Ascending aorta (tissue), 2 donors: ENCODE measurements around the gene TRIO. TPM values are rescaled to one million over a fixed set of nuclear protein-coding genes. Genes with fewer than 3 reads are reported as not detected.

Experiments used
- DNase-seq, 2 donors: peaks; one replicate each; pipeline ENCODE4 v3.0.0-alpha.2; 2019; ENCODE audit warnings: low spot score in 2 of 2
- H3K27ac ChIP-seq, 2 donors: fragments of 200-600 bp; sonication (generic); one replicate each; pipeline ENCODE4 v1.5.1; 2016 to 2017; ENCODE audit warnings: mild to moderate bottlenecking in 1 of 2
- H3K27me3 ChIP-seq: fragments of 200-600 bp; sonication (generic); one replicate; pipeline ENCODE4 v1.5.1; 2017
- H3K36me3 ChIP-seq, 2 donors: fragments of 200-600 bp; sonication (generic); one replicate each; pipeline ENCODE4 v1.5.1; 2016
- H3K4me1 ChIP-seq, 2 donors: fragments of 200-600 bp; sonication (generic); one replicate each; pipeline ENCODE4 v1.5.1; 2016 to 2017; ENCODE audit warnings: mild to moderate bottlenecking in 1 of 2
- H3K4me3 ChIP-seq, 2 donors: fragments of 200-600 bp; sonication (generic); one replicate each; pipeline ENCODE4 v1.5.1; 2016 to 2017; ENCODE audit warnings: mild to moderate bottlenecking in 1 of 2
- H3K9me3 ChIP-seq, 2 donors: fragments of 200-600 bp; sonication (generic); one replicate each; pipeline ENCODE4 v1.5.1; 2016
- intact Hi-C: fragments of 100-400 bp; cut with DNase I; formaldehyde crosslinking; loops from one replicate; pipeline ENCODE4 v1.15.1; 2023
- total RNA-seq: library from RNA; depleted of rRNA; stranded (reverse); fragments of >200 nt; gene quantifications from one replicate; pipeline ENCODE4 v1.1.0, GENCODE V29; 2016
- TF ChIP-seq, protein P1 (sequence below), 3 experiments: fragments of 200-600 bp in 2 of 3; fragments of 450-650 bp in 1 of 3; sonication (generic) in 2 of 3; IDR thresholded peaks; one replicate each; pipeline ENCODE4 v1.5.1; 2016 to 2019; ENCODE audit warnings: antibody characterized with exemption in 3 of 3, mild to moderate bottlenecking in 1 of 3, moderate library complexity in 1 of 3

TRIO gene
- total RNA-seq, 1 donor from 2014 or later, result 262 TPM

DNA sequence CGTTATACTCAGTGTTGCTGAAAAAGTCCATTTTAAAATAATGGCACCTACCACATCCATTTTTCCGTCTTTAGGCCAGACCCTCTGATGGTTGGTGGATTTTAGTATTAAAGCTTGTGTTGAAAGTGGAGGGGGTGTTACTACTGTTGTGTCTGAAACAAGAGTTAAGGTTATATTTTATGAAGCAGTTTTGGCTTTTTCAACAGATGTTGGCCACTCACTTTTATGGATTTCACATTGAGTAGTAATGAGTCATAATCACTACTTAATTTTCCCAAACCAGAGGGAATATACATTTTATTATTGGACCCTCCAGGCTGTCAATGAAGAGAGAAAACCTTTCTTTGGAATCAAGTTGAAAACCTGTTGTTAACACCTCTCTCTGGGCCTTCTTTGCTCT, 88.0 kb downstream of the TRIO start:
- Histone ChIP-seq H3K4me1 (peaks cover 0 to 3% of the 10 kb centered on the region in 2 donors), H3K4me3 (no peak overlapping the region), H3K27me3 (no peaks in the 10 kb centered on the region), H3K36me3 (no peaks in the 10 kb centered on the region), H3K9me3 (no peaks in the 10 kb centered on the region), H3K27ac (no peak overlapping the region)
- no peak for DNase-seq
- TF ChIP-seq, protein P1, sequence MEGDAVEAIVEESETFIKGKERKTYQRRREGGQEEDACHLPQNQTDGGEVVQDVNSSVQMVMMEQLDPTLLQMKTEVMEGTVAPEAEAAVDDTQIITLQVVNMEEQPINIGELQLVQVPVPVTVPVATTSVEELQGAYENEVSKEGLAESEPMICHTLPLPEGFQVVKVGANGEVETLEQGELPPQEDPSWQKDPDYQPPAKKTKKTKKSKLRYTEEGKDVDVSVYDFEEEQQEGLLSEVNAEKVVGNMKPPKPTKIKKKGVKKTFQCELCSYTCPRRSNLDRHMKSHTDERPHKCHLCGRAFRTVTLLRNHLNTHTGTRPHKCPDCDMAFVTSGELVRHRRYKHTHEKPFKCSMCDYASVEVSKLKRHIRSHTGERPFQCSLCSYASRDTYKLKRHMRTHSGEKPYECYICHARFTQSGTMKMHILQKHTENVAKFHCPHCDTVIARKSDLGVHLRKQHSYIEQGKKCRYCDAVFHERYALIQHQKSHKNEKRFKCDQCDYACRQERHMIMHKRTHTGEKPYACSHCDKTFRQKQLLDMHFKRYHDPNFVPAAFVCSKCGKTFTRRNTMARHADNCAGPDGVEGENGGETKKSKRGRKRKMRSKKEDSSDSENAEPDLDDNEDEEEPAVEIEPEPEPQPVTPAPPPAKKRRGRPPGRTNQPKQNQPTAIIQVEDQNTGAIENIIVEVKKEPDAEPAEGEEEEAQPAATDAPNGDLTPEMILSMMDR (IDR thresholded peaks at IDR 0.05), result no peak
- intact Hi-C loops, result no loop called here

DNA sequence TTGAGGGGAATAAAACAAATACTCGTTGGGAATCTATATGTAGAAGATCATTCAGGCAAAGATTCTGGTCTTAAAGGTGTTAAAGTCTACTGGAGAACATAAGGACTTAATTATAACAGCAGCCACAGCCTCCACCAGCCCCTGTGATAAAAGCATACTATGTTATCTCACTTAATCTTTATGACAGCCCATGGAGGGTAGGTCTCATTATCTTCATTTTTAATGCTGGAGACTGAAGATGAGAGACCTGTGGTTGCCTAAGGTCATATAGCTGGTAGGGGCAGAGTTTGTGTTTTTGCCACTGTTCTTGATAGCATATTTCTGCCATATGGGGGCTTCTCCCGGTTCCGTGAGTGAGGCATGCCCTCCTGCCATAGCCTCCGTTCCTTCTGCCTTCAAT, 88.7 kb downstream of the TRIO start:
- no peak for DNase-seq
- intact Hi-C loops, result no loop called here
- TF ChIP-seq, protein P1 (IDR thresholded peaks at IDR 0.05), result no peak
- no peaks in the 10 kb centered on the region for H3K27me3 ChIP-seq
- no peak overlapping the region for H3K4me3 ChIP-seq
- no peak overlapping the region for H3K27ac ChIP-seq
- H3K4me1 ChIP-seq, result peaks cover 0 to 3% of the 10 kb centered on the region in 2 donors
- no peaks in the 10 kb centered on the region for H3K9me3 ChIP-seq
- H3K36me3 ChIP-seq, result no peaks in the 10 kb centered on the region

DNA sequence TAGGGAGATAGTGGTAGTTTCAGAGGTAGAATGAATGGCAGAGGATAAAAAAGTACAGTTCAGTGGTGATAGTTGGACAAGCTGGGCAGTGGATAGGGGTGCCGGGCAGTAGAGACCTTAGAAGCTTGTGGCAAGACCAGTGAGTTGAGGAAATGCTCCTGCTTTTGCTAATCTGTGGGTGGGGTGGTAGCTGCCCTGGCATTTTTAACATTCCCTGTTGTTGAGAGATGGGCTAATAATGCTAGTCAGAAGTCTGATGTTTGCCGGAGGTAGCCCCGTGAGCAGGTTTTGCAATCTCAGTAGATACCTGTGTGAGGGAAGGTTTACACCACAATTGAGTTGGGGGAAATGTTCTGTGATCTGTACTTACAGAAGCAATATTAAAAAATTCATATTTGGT, 91.1 kb downstream of the TRIO start:
- TF ChIP-seq, protein P1 (IDR thresholded peaks at IDR 0.05), result no peak
- intact Hi-C loops, result no loop called here

DNA sequence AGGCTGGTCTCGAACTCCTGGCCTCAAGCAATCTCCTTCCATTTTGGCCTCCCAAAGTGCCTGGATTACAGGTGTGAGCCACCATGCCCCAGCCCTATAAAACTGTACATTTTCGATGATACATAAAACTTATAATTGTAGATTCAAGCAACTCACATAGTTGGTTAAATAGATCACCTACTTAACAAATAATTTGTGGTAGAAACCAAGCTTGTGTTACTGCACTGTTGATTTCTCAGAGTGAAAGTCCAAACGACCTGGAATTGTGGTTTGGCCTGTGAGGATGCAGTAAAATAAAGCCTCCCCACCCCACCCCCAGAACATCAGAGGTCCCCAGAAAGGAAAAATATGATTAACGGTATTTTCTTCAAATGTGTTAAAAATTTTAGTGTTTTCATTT, 92.7 kb downstream of the TRIO start:
- Histone ChIP-seq H3K36me3 (no peaks in the 10 kb centered on the region), H3K27me3 (no peaks in the 10 kb centered on the region), H3K9me3 (no peaks in the 10 kb centered on the region), H3K4me3 (no peak overlapping the region), H3K4me1 (peaks cover 0 to 17% of the 10 kb centered on the region in 2 donors), H3K27ac (no peak overlapping the region)
- no peak for DNase-seq
- intact Hi-C loops, result no loop called here
- TF ChIP-seq, protein P1 (IDR thresholded peaks at IDR 0.05), result no peak

More for the DNA sequence above, 91.1 kb downstream of the TRIO start:
- H3K4me1 ChIP-seq, result peaks cover 0 to 7% of the 10 kb centered on the region in 2 donors
- no peaks in the 10 kb centered on the region for H3K9me3 ChIP-seq
- H3K27ac ChIP-seq, result no peak overlapping the region
- no peak overlapping the region for H3K4me3 ChIP-seq
- no peaks in the 10 kb centered on the region for H3K27me3 ChIP-seq
- no peaks in the 10 kb centered on the region for H3K36me3 ChIP-seq
- DNase-seq, result no peak

DNA sequence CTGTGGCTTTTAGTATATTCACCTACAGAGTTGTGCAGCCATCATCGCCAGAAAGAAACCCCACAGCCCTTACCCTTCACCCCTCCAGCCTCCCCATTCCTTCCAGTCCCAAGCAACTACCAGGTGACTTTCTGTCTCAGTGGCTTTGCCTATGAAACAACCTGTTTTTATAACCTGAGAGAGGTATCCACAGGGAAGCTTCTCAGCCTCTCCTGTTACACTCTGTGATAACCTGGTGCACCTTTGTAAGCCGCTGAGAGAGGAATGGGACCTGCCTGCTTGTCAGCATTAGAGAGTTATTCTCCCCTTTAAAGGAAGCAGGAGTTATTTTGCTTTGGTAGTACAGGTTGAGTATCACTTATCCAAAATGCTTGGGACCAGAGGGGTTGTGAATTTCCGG, 93.6 kb downstream of the TRIO start:
- DNase-seq, result no peak
- TF ChIP-seq, protein P1 (IDR thresholded peaks at IDR 0.05), result no peak
- Histone ChIP-seq H3K4me3 (no peak overlapping the region), H3K36me3 (no peaks in the 10 kb centered on the region), H3K27ac (no peak overlapping the region), H3K27me3 (no peaks in the 10 kb centered on the region), H3K9me3 (no peaks in the 10 kb centered on the region), H3K4me1 (peaks cover 0 to 17% of the 10 kb centered on the region in 2 donors)
- intact Hi-C loops, result no loop called here
